ENCODE measurements around the gene FEZ2.

The FEZ2 gene

DNA sequence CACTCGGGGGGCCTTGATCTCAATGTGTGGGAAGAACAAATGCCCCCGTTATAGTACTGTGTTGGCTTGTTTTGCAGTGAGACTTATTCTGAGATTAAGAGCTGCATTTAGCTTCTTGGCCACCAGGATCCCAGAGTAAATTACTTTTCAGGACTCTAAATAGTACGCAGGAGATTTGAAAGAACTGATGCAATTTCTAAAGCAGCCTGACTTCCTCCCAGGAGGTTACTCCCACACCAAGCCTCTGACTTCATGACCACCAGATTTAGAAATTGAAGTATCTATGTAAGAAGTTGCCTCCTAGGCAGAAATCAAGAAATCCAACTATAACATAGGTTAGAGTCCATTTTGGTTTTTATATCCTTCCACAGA lies 67.0 kb downstream of the FEZ2 start:
- TF ChIP-seq CTCF (IDR thresholded peaks at IDR 0.05; ENCODE audit: low read depth, low read length), result no peak
- Histone ChIP-seq H3K27me3 (no peaks in the 10 kb centered on the region), H3K4me3 (ENCODE audit: low read depth, low read length) (no peak overlapping the region), H3K36me3 (no peaks in the 10 kb centered on the region), H3K9me3 (no peaks in the 10 kb centered on the region), H3K4me1 (no peaks in the 10 kb centered on the region)
- DNase-seq, result no peak

DNA sequence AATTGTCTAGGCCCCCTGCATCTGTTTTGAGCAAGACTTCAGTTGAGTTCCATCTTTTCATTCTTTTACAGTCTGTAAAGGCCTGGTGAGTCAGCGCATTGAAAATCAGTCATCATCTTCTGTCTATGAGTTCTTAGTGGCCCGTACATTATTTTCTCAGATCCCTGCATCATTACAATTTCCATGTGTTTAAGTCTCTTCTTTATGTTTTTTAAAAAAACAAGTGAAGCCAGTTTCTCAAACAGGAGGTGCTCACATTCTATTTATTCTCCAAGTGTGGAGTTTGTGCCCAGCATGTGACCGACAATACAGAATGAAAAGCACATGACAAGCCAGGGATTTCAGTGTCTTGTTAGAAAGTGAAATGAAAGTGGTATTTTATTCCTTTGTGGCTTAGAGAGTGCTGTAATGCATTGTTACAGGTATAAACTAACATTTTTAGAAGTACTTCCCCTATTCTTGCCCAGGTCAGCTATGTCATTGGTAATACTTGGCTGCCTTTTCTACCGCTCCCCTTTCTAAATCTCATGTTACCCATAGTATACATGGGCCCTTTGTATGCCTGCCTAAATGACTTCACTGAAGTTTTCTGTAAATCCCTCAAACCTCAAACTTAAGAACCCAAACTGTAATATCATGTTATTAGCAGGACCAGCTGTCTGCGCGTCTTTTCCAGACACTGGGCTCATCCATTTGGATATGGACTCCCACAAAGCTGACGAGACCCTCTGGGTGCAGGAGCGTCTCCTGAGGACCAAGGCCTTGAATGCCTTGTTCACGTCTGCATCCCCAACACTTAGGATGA lies 67.6 kb downstream of the FEZ2 start:
- Histone ChIP-seq H3K9me3 (no peaks in the 10 kb centered on the region), H3K36me3 (no peaks in the 10 kb centered on the region), H3K27me3 (no peaks in the 10 kb centered on the region), H3K4me3 (ENCODE audit: low read depth, low read length) (no peak overlapping the region), H3K4me1 (no peaks in the 10 kb centered on the region)
- DNase-seq, result no peak
- no peak for TF ChIP-seq CTCF (IDR thresholded peaks at IDR 0.05; ENCODE audit: low read depth, low read length)

GRCh38 chr2:36528766-36529392 lies 69.1 kb downstream of the FEZ2 start:
- H3K4me3 ChIP-seq (ENCODE audit: low read depth, low read length), result no peak overlapping the region
- no peaks in the 10 kb centered on the region for H3K36me3 ChIP-seq
- TF ChIP-seq CTCF (IDR thresholded peaks at IDR 0.05; ENCODE audit: low read depth, low read length), result no peak

DNA sequence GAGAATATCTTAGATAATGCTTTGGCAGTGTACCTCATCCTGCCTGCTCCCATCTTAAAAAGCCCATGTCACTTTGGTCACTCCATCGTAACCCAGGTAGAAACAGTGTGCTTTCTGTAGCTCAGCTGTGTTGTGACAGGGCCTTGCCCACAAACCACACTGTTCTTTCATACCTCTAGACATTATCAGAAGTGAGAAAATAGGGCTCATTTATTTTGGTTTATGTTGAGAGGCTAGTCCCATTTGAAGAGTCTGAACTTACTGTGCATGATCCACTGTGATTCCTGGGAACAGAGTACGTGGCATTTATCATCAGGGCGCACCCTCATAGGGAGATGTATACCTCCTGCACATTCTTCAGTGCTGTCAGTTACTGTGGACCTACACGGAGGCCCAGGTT lies 69.7 kb downstream of the FEZ2 start:
- DNase-seq, result no peak
- Histone ChIP-seq H3K4me1 (no peaks in the 10 kb centered on the region), H3K36me3 (no peaks in the 10 kb centered on the region), H3K27me3 (no peaks in the 10 kb centered on the region), H3K4me3 (ENCODE audit: low read depth, low read length) (no peak overlapping the region), H3K9me3 (no peaks in the 10 kb centered on the region)
- TF ChIP-seq CTCF (IDR thresholded peaks at IDR 0.05; ENCODE audit: low read depth, low read length), result no peak

More at GRCh38 chr2:36528766-36529392, 69.1 kb downstream of the FEZ2 start:
- Histone ChIP-seq H3K9me3 (no peaks in the 10 kb centered on the region), H3K4me1 (no peaks in the 10 kb centered on the region), H3K27me3 (no peaks in the 10 kb centered on the region)
- DNase-seq, result no peak

DNA sequence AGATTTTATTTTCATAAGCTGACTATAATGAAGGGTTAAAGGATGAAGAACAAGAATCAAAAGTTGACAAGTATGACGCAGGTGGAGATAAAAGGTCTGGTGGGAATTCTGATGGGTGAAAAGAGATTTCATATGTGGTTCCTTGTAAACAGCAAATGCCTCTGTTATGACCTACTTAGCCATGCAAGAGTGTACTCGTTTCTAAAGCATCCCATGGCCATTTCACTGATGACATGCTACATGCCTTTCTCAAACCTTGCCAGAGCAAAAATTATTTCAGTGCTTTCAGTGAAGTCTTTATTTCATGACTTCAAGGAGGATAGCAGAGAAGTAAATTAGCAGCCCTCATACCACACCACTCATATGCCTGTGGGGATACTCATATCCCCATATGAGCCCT lies 71.7 kb downstream of the FEZ2 start:
- DNase-seq, result no peak
- no peaks in the 10 kb centered on the region for H3K4me1 ChIP-seq
- no peaks in the 10 kb centered on the region for H3K9me3 ChIP-seq
- no peaks in the 10 kb centered on the region for H3K36me3 ChIP-seq
- no peaks in the 10 kb centered on the region for H3K27me3 ChIP-seq
- no peak overlapping the region for H3K4me3 ChIP-seq (ENCODE audit: low read depth, low read length)
- no peak for TF ChIP-seq CTCF (IDR thresholded peaks at IDR 0.05; ENCODE audit: low read depth, low read length)

DNA sequence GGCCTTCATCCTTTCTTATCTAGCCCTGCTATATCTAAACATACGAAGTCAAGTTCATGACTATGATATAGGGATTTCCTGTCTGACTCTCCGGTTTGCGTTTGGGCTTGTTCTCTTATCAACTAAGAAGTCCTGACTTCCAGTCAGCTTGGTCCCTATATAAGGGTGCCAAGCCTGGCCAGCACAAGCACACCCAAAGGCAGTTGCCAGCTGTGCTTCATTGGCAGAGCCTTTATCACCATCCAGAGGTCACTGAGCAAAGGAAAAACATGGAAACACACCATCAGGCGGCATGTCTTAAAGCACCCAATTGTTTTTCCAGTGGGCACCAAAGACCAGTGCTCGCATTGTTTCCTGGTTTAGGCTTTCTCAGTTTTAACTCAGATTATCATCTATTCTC lies 72.7 kb downstream of the FEZ2 start:
- Histone ChIP-seq H3K36me3 (no peaks in the 10 kb centered on the region), H3K27me3 (no peaks in the 10 kb centered on the region), H3K9me3 (no peaks in the 10 kb centered on the region), H3K4me1 (no peaks in the 10 kb centered on the region), H3K4me3 (ENCODE audit: low read depth, low read length) (no peak overlapping the region)
- no peak for DNase-seq
- TF ChIP-seq CTCF (IDR thresholded peaks at IDR 0.05; ENCODE audit: low read depth, low read length), result no peak

Measured in BE2C (cell line).